ENCODE results near the gene ADCY10. TPM values are rescaled to one million over a fixed set of nuclear protein-coding genes. Genes with fewer than 3 reads are reported as not detected.
"Not testable (repeated sequence)": the region's sequence is repeated elsewhere in the genome, so short reads cannot be mapped to it uniquely, and the experiment has no call there.

Gene ADCY10
- total RNA-seq, 3 donors from 2014 or later = under 0.01 to 0.16 (median 0.15) TPM

DNA sequence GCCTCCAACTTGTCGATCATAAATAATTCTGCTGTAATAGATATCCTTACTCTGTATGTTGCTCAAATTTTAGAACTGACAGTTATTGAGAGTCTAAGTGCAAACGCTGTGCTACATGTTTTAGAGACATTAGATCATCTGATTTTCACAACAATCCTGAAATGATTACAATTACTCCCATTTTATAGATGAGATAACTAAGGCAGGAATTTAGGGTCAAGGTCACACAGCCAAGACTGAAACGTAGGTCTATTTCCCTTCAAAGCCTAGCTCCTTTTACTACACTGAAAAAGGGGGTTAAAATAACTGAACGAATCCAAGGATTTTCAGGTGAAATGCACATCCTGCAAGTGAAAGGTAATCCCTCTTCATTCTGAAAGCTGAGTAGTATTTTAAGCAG is 19.9 kb upstream of the ADCY10 start:
- no peak for DNase-seq (ENCODE audit: low spot score in 2 of 2)
- Histone ChIP-seq H3K9me3 (no peaks in the 10 kb centered on the region), H3K4me1 (peaks cover 0 to 15% of the 10 kb centered on the region in 2 donors), H3K27ac (peak overlapping the region; percentile 98), H3K36me3 (no peaks in the 10 kb centered on the region), H3K4me3 (peak overlapping the region in 1 of 3 donors; percentile 97), H3K27me3 (no peaks in the 10 kb centered on the region)
- intact Hi-C loops (cut with DNase I; ENCODE audit: low total_unique reads) = no loop called here
- TF ChIP-seq POLR2AphosphoS5 (IDR thresholded peaks at IDR 0.05) (no peak), POLR2A (IDR thresholded peaks at IDR 0.05) (no peak)
- TF ChIP-seq, protein P1, sequence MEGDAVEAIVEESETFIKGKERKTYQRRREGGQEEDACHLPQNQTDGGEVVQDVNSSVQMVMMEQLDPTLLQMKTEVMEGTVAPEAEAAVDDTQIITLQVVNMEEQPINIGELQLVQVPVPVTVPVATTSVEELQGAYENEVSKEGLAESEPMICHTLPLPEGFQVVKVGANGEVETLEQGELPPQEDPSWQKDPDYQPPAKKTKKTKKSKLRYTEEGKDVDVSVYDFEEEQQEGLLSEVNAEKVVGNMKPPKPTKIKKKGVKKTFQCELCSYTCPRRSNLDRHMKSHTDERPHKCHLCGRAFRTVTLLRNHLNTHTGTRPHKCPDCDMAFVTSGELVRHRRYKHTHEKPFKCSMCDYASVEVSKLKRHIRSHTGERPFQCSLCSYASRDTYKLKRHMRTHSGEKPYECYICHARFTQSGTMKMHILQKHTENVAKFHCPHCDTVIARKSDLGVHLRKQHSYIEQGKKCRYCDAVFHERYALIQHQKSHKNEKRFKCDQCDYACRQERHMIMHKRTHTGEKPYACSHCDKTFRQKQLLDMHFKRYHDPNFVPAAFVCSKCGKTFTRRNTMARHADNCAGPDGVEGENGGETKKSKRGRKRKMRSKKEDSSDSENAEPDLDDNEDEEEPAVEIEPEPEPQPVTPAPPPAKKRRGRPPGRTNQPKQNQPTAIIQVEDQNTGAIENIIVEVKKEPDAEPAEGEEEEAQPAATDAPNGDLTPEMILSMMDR (IDR thresholded peaks at IDR 0.05) = no peak

GRCh38 chr1:167929725-167930124 is 15.8 kb upstream of the ADCY10 start:
- Histone ChIP-seq H3K4me1 (peaks cover 0 to 14% of the 10 kb centered on the region in 2 donors), H3K27ac (no peak overlapping the region), H3K4me3 (no peak overlapping the region), H3K27me3 (no peaks in the 10 kb centered on the region), H3K9me3 (no peaks in the 10 kb centered on the region), H3K36me3 (no peaks in the 10 kb centered on the region)
- DNase-seq (ENCODE audit: low spot score in 2 of 2) = no peak
- TF ChIP-seq POLR2AphosphoS5 (IDR thresholded peaks at IDR 0.05) (no peak), POLR2A (IDR thresholded peaks at IDR 0.05) (no peak)
- TF ChIP-seq, protein P1 (IDR thresholded peaks at IDR 0.05) = no peak
- intact Hi-C loops (cut with DNase I; ENCODE audit: low total_unique reads) = no loop called here

DNA sequence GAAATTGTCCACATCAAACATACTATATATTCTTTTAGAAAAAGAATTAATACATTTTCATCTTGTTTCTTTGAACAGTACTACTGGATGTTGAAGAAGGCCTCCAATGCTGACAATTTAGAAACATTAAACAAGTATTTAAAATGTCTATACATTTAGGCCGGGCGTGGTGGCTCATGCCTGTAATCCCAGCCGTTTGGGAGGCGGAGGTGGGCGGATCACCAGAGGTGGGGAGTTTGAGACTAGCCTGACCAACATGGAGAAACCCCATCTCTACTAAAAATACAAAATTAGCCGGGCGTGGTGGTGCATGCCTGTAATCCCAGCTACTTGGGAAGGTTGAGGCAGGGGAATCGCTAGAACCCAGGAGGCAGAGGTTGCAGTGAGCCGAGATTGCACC is 15.0 kb upstream of the ADCY10 start:
- DNase-seq (ENCODE audit: low spot score in 2 of 2); H3K4me1 ChIP-seq; intact Hi-C loops (cut with DNase I; ENCODE audit: low total_unique reads); H3K9me3 ChIP-seq; H3K27me3 ChIP-seq; H3K4me3 ChIP-seq; H3K27ac ChIP-seq; H3K36me3 ChIP-seq: not testable (repeated sequence)

DNA sequence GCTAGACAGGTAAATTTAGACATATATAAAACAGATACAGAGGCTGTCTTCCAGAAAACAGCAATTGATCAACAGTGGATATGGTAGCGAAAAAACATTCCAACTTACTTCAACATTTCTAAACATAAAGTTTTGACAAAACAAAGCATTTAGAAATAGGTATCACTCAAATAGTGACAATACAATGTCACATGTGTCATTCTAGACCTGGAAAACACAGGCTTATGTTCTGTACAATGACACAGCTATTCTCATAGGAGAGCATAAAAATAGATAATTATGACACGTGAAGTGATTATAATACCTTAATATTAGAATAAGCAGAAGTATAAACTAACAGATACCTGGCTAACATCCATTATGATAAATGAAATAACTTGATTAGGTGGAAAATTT is 14.5 kb upstream of the ADCY10 start:
- TF ChIP-seq POLR2AphosphoS5 (IDR thresholded peaks at IDR 0.05) = no peak
- TF ChIP-seq, protein P1 (IDR thresholded peaks at IDR 0.05) = no peak
- no peak for TF ChIP-seq POLR2A (IDR thresholded peaks at IDR 0.05)
- H3K27ac ChIP-seq = no peak overlapping the region
- H3K36me3 ChIP-seq = no peaks in the 10 kb centered on the region
- DNase-seq (ENCODE audit: low spot score in 2 of 2) = no peak
- H3K9me3 ChIP-seq = no peaks in the 10 kb centered on the region
- no peak overlapping the region for H3K4me3 ChIP-seq
- intact Hi-C loops (cut with DNase I; ENCODE audit: low total_unique reads) = no loop called here
- peaks cover 0 to 1% of the 10 kb centered on the region in 2 donors for H3K4me1 ChIP-seq
- no peaks in the 10 kb centered on the region for H3K27me3 ChIP-seq

- no peak for DNase-seq (ENCODE audit: low spot score in 2 of 2)
- Histone ChIP-seq H3K27ac (no peak overlapping the region), H3K9me3 (no peaks in the 10 kb centered on the region), H3K4me1 (no peaks in the 10 kb centered on the region), H3K4me3 (no peak overlapping the region), H3K36me3 (no peaks in the 10 kb centered on the region), H3K27me3 (no peaks in the 10 kb centered on the region)
- TF ChIP-seq, protein P1 (IDR thresholded peaks at IDR 0.05) = no peak
- no peak for TF ChIP-seq POLR2A (IDR thresholded peaks at IDR 0.05)
- TF ChIP-seq POLR2AphosphoS5 (IDR thresholded peaks at IDR 0.05) = no peak
- intact Hi-C loops (cut with DNase I; ENCODE audit: low total_unique reads) = no loop called here
Measured at GRCh38 chr1:167927046-167927754, 13.3 kb upstream of the ADCY10 start.
